Measurements from ENCODE around the gene MNS1. TPM values are rescaled to one million over a fixed set of nuclear protein-coding genes. Genes with fewer than 3 reads are reported as not detected.
A peak's percentile ranks its signal among the peaks of the same experiment; 100 is the strongest.
"Not testable (repeated sequence)": the region's sequence is repeated elsewhere in the genome, so short reads cannot be mapped to it uniquely, and the experiment has no call there.

Gene MNS1
- total RNA-seq, 1 donor: 2.2 TPM

- Histone ChIP-seq H3K4me3 (ENCODE audit: insufficient read depth, low read length) (no peak overlapping the region), H3K79me2 (ENCODE audit: insufficient read depth, low read length) (no peaks in the 10 kb centered on the region), H3K9me3 (ENCODE audit: low read depth, low read length) (no peaks in the 10 kb centered on the region), H3K4me2 (ENCODE audit: insufficient read depth, low read length) (no peak overlapping the region), H3K4me1 (ENCODE audit: insufficient read depth, low read length) (no peaks in the 10 kb centered on the region), H3K27ac (ENCODE audit: low read depth, low read length) (no peak overlapping the region), H3K27me3 (ENCODE audit: insufficient read depth, low read length) (no peaks in the 10 kb centered on the region), H4K20me1 (ENCODE audit: insufficient read depth, low read length) (no peaks in the 10 kb centered on the region), H2AFZ (ENCODE audit: low read length) (no peak overlapping the region), H3K36me3 (ENCODE audit: insufficient read depth, low read length) (no peaks in the 10 kb centered on the region)
- TF ChIP-seq CTCF (IDR thresholded peaks at IDR 0.05; ENCODE audit: extremely low read depth, low read depth, low read length): no peak
- DNase-seq (ENCODE audit: insufficient read length, low spot score, missing footprints): peak; percentile 9
Measured at GRCh38 chr15:56411122-56411749, 53.7 kb downstream of the MNS1 start.

- H3K9me3 ChIP-seq (ENCODE audit: low read depth, low read length): no peaks in the 10 kb centered on the region
- H3K4me1 ChIP-seq (ENCODE audit: insufficient read depth, low read length): no peaks in the 10 kb centered on the region
- no peak for TF ChIP-seq CTCF (IDR thresholded peaks at IDR 0.05; ENCODE audit: extremely low read depth, low read depth, low read length)
- H4K20me1 ChIP-seq (ENCODE audit: insufficient read depth, low read length): no peaks in the 10 kb centered on the region
- H3K27me3 ChIP-seq (ENCODE audit: insufficient read depth, low read length): no peaks in the 10 kb centered on the region
- H3K4me3 ChIP-seq (ENCODE audit: insufficient read depth, low read length): no peak overlapping the region
- H3K27ac ChIP-seq (ENCODE audit: low read depth, low read length): no peak overlapping the region
- H2AFZ ChIP-seq (ENCODE audit: low read length): no peak overlapping the region
- no peak overlapping the region for H3K4me2 ChIP-seq (ENCODE audit: insufficient read depth, low read length)
- no peaks in the 10 kb centered on the region for H3K79me2 ChIP-seq (ENCODE audit: insufficient read depth, low read length)
- no peak for DNase-seq (ENCODE audit: insufficient read length, low spot score, missing footprints)
- H3K36me3 ChIP-seq (ENCODE audit: insufficient read depth, low read length): no peaks in the 10 kb centered on the region
Measured at GRCh38 chr15:56410721-56411120, 54.2 kb downstream of the MNS1 start.

GRCh38 chr15:56399209-56399608 is 65.7 kb downstream of the MNS1 start:
- H3K36me3 ChIP-seq (ENCODE audit: insufficient read depth, low read length); DNase-seq (ENCODE audit: insufficient read length, low spot score, missing footprints); H3K4me2 ChIP-seq (ENCODE audit: insufficient read depth, low read length); H3K4me1 ChIP-seq (ENCODE audit: insufficient read depth, low read length); H3K79me2 ChIP-seq (ENCODE audit: insufficient read depth, low read length); H3K27me3 ChIP-seq (ENCODE audit: insufficient read depth, low read length); H3K27ac ChIP-seq (ENCODE audit: low read depth, low read length); H3K9me3 ChIP-seq (ENCODE audit: low read depth, low read length); H2AFZ ChIP-seq (ENCODE audit: low read length); H3K4me3 ChIP-seq (ENCODE audit: insufficient read depth, low read length); H4K20me1 ChIP-seq (ENCODE audit: insufficient read depth, low read length): not testable (repeated sequence)

- not testable (repeated sequence) for DNase-seq (ENCODE audit: insufficient read length, low spot score, missing footprints); H3K9me3 ChIP-seq (ENCODE audit: low read depth, low read length); H3K4me2 ChIP-seq (ENCODE audit: insufficient read depth, low read length); H3K79me2 ChIP-seq (ENCODE audit: insufficient read depth, low read length); H3K27ac ChIP-seq (ENCODE audit: low read depth, low read length); H3K4me1 ChIP-seq (ENCODE audit: insufficient read depth, low read length); H3K36me3 ChIP-seq (ENCODE audit: insufficient read depth, low read length); H3K27me3 ChIP-seq (ENCODE audit: insufficient read depth, low read length); H4K20me1 ChIP-seq (ENCODE audit: insufficient read depth, low read length); H2AFZ ChIP-seq (ENCODE audit: low read length); H3K4me3 ChIP-seq (ENCODE audit: insufficient read depth, low read length)
Measured at GRCh38 chr15:56397325-56397724, 67.6 kb downstream of the MNS1 start.

GRCh38 chr15:56394909-56395308 is 70.0 kb downstream of the MNS1 start:
- no peaks in the 10 kb centered on the region for H4K20me1 ChIP-seq (ENCODE audit: insufficient read depth, low read length)
- H3K36me3 ChIP-seq (ENCODE audit: insufficient read depth, low read length): no peaks in the 10 kb centered on the region
- no peak overlapping the region for H3K4me2 ChIP-seq (ENCODE audit: insufficient read depth, low read length)
- no peak overlapping the region for H2AFZ ChIP-seq (ENCODE audit: low read length)
- H3K79me2 ChIP-seq (ENCODE audit: insufficient read depth, low read length): no peaks in the 10 kb centered on the region
- DNase-seq (ENCODE audit: insufficient read length, low spot score, missing footprints): no peak
- TF ChIP-seq CTCF (IDR thresholded peaks at IDR 0.05; ENCODE audit: extremely low read depth, low read depth, low read length): no peak
- no peaks in the 10 kb centered on the region for H3K27me3 ChIP-seq (ENCODE audit: insufficient read depth, low read length)
- no peak overlapping the region for H3K27ac ChIP-seq (ENCODE audit: low read depth, low read length)
- H3K4me3 ChIP-seq (ENCODE audit: insufficient read depth, low read length): no peak overlapping the region
- no peaks in the 10 kb centered on the region for H3K9me3 ChIP-seq (ENCODE audit: low read depth, low read length)
- H3K4me1 ChIP-seq (ENCODE audit: insufficient read depth, low read length): no peaks in the 10 kb centered on the region
